ENCODE data around the gene AOX1.
"Not testable (repeated sequence)": the region's sequence is repeated elsewhere in the genome, so short reads cannot be mapped to it uniquely, and the experiment has no call there.

AOX1 gene

DNA sequence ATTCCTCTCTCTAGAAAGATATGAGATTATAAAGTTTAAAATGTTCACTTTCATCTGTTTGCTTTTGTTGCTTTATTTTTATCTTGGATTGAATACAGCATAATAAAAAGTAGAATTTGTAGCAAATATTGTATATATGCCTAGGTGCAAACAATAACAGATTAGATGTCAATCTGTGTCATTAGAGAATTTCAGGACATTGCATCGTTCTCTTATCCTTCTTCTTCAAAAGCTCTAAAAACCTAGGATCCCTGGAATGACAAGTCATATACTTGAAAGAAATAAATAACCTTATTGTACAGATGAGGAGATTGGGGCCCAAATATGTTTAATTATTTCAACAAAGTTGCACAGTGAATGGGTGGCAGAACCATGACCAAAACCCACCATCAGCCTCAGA is 123.1 kb downstream of the AOX1 start:
- H3K4me3 ChIP-seq (ENCODE audit: low read depth, low read length): no peak overlapping the region
- TF ChIP-seq, protein P1, sequence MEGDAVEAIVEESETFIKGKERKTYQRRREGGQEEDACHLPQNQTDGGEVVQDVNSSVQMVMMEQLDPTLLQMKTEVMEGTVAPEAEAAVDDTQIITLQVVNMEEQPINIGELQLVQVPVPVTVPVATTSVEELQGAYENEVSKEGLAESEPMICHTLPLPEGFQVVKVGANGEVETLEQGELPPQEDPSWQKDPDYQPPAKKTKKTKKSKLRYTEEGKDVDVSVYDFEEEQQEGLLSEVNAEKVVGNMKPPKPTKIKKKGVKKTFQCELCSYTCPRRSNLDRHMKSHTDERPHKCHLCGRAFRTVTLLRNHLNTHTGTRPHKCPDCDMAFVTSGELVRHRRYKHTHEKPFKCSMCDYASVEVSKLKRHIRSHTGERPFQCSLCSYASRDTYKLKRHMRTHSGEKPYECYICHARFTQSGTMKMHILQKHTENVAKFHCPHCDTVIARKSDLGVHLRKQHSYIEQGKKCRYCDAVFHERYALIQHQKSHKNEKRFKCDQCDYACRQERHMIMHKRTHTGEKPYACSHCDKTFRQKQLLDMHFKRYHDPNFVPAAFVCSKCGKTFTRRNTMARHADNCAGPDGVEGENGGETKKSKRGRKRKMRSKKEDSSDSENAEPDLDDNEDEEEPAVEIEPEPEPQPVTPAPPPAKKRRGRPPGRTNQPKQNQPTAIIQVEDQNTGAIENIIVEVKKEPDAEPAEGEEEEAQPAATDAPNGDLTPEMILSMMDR (IDR thresholded peaks at IDR 0.05; ENCODE audit: low read depth, low read length): no peak

DNA sequence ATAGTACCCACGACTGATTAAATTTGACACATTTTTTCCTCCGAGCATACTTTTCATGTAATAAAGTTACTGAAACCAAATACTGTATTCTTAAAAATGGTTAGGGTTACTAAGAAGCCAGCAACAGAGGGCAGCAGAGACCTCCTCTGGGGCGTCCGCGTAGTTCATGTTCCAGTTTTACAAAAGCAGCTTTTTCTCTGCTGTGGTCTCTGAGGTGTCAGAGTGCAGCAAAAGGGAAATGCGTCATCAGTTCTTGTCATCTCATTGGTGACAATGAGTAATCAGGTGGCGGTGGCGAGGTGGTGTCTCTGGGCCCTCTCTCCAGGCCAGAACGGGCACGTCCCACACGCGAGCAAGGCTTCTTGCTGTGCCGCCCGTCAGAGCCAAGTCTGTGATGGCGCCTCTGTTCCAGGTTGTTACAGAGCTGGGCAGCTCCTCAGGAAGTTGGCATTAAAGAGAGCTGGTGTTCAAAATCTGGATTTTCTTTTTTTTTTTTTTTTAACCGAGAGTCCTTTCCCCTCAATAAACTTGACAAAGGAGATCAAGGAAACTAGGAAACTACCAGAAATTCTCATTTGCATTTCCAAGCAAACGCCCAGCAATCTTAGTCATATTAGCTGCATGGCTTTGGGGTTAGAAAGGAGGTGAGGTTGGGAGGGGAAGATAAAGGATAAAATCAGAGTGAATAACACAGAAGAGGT is 127.3 kb downstream of the AOX1 start:
- TF ChIP-seq, protein P1 (IDR thresholded peaks at IDR 0.05; ENCODE audit: low read depth, low read length): peak; percentile 77
- H3K4me3 ChIP-seq (ENCODE audit: low read depth, low read length): peak overlapping the region; percentile 50

DNA sequence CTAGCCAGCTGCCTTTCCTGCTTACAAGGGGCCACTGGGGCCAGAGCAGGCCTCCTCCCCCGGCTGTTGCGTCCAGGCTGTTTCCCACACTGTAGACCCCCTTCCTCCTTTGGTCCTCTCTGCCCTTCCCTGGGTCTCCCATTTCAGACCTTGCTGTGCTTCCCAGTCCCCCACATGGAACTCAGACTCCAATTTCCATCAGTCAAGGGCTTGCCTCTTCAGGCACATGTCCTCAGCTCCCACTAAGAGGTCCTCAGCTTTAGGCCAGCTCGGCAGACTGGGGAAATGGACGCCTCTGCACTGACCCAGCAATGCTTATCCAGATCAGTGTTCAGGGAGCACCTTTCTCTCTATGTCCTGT is 127.9 kb downstream of the AOX1 start:
- no peak overlapping the region for H3K4me3 ChIP-seq (ENCODE audit: low read depth, low read length)
- TF ChIP-seq, protein P1 (IDR thresholded peaks at IDR 0.05; ENCODE audit: low read depth, low read length): no peak

DNA sequence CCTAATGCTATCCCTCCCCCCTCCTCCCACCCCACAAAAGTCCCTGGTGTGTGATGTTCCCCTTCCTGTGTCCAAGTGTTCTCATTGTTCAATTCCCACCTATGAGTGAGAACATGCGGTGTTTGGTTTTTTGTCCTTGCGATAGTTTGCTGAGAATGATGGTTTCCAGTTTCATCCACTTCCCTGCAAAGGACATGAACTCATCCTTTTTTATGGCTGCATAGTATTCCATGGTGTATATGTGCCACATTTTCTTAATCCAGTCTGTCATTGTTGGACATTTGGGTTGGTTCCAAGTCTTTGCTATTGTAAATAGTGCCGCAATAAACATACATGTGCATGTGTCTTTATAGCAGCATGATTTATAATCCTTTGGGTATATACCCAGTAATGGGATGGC is 129.2 kb downstream of the AOX1 start:
- not testable (repeated sequence) for H3K4me3 ChIP-seq (ENCODE audit: low read depth, low read length)

DNA sequence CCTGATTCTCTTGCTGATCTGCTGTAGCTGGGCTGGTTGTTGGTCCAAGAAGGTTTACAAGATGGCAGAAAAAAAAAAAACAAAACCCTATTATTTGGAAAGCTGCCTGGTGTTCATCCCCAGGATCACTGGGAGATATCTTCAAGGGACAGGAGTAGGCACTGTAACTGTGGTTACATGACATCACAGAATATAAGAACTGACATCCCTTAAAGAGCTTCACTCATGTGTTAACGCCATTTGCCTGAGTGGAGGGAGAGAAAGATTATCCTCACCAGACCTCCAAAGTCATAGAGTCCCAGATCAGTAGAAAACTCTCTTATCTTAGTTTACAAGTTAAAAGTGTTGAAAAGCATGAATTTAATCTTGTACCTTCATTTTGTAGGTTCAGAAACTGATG is 130.6 kb downstream of the AOX1 start:
- TF ChIP-seq, protein P1 (IDR thresholded peaks at IDR 0.05; ENCODE audit: low read depth, low read length): no peak
- no peak overlapping the region for H3K4me3 ChIP-seq (ENCODE audit: low read depth, low read length)
